T-helper 17 cell (primary cell): Measurements from ENCODE around the gene OBSCN. TPM values are rescaled to one million over a fixed set of nuclear protein-coding genes. Genes with fewer than 3 reads are reported as not detected.

Experiments used
- ATAC-seq: fragments of 150-1000 bp; cut with Tn5 transposase; 2 replicates; pipeline ENCODE4 v1.10.0; 2021; ENCODE audit warnings: mild to moderate bottlenecking, moderate library complexity
- DNase-seq, 3 donors: peaks; one replicate each; pipeline versions ENCODE4 v3.0.0 to v3.0.0-alpha.2; 2020 to 2021
- H3K9me3 ChIP-seq: one replicate; pipeline ENCODE4 v1.7.0; 2013; ENCODE audit warnings: low read length, mild to moderate bottlenecking; ENCODE audit not compliant: control insufficient read depth, poor library complexity, severe bottlenecking
- H3K27ac Mint-ChIP-seq: one replicate; pipeline ENCODE4 v1.8.0; 2022; ENCODE audit warnings: mild to moderate bottlenecking, moderate library complexity, mixed read lengths
- H3K27me3 Mint-ChIP-seq: one replicate; pipeline ENCODE4 v1.8.0; 2022; ENCODE audit warnings: mixed read lengths
- H3K36me3 Mint-ChIP-seq: one replicate; pipeline ENCODE4 v1.8.0; 2022; ENCODE audit warnings: low read depth, mixed read lengths
- H3K4me1 Mint-ChIP-seq: one replicate; pipeline ENCODE4 v1.8.0; 2022; ENCODE audit warnings: mild to moderate bottlenecking, mixed read lengths
- H3K4me3 Mint-ChIP-seq: one replicate; pipeline ENCODE4 v1.8.0; 2022; ENCODE audit warnings: mild to moderate bottlenecking, moderate library complexity, mixed read lengths
- total RNA-seq, 4 donors: library from RNA in 2 of 4; stranded (reverse) in 2 of 4; gene quantifications; one replicate each; pipeline ENCODE4 v1.2.3 and lab custom pipeline; 2022 to 2026

OBSCN gene
- total RNA-seq, 2 donors from 2014 or later, result 23.1 to 34.2 TPM

- no peaks in the 10 kb centered on the region for H3K9me3 ChIP-seq
- H3K27ac Mint-ChIP-seq, result no peak overlapping the region
- H3K27me3 Mint-ChIP-seq, result no peaks in the 10 kb centered on the region
- ATAC-seq (no peak), DNase-seq (no peak)
- no peaks in the 10 kb centered on the region for H3K36me3 Mint-ChIP-seq
- no peaks in the 10 kb centered on the region for H3K4me1 Mint-ChIP-seq
- H3K4me3 Mint-ChIP-seq, result no peak overlapping the region
Observed at GRCh38 chr1:228320394-228320793, 112.5 kb downstream of the OBSCN start.

GRCh38 chr1:228321435-228321834, 113.6 kb downstream of the OBSCN start:
- no peak for ATAC-seq
- no peaks in the 10 kb centered on the region for H3K4me1 Mint-ChIP-seq
- DNase-seq, result no peak
- no peaks in the 10 kb centered on the region for H3K27me3 Mint-ChIP-seq
- H3K4me3 Mint-ChIP-seq, result no peak overlapping the region
- H3K9me3 ChIP-seq, result no peaks in the 10 kb centered on the region
- H3K36me3 Mint-ChIP-seq, result no peaks in the 10 kb centered on the region
- no peak overlapping the region for H3K27ac Mint-ChIP-seq

- Mint-ChIP-seq H3K4me3 (no peak overlapping the region), H3K36me3 (no peaks in the 10 kb centered on the region), H3K27ac (no peak overlapping the region), H3K4me1 (no peaks in the 10 kb centered on the region), H3K27me3 (no peaks in the 10 kb centered on the region)
- DNase-seq (no peak), ATAC-seq (no peak)
- H3K9me3 ChIP-seq, result no peaks in the 10 kb centered on the region
Observed at GRCh38 chr1:228321895-228322294, 114.1 kb downstream of the OBSCN start.

- Mint-ChIP-seq H3K4me1 (no peaks in the 10 kb centered on the region), H3K27ac (no peak overlapping the region), H3K36me3 (no peaks in the 10 kb centered on the region), H3K4me3 (no peak overlapping the region), H3K27me3 (no peaks in the 10 kb centered on the region)
- DNase-seq, result no peak
- H3K9me3 ChIP-seq, result no peaks in the 10 kb centered on the region
- ATAC-seq, result no peak
Observed at GRCh38 chr1:228323401-228323800, 115.6 kb downstream of the OBSCN start.

GRCh38 chr1:228325267-228325666, 117.4 kb downstream of the OBSCN start:
- Mint-ChIP-seq H3K4me1 (no peaks in the 10 kb centered on the region), H3K27me3 (no peaks in the 10 kb centered on the region), H3K36me3 (no peaks in the 10 kb centered on the region), H3K4me3 (no peak overlapping the region), H3K27ac (no peak overlapping the region)
- DNase-seq (no peak), ATAC-seq (no peak)
- H3K9me3 ChIP-seq, result no peaks in the 10 kb centered on the region

GRCh38 chr1:228329887-228330286, 122.0 kb downstream of the OBSCN start:
- no peaks in the 10 kb centered on the region for H3K27me3 Mint-ChIP-seq
- no peaks in the 10 kb centered on the region for H3K36me3 Mint-ChIP-seq
- H3K9me3 ChIP-seq, result no peaks in the 10 kb centered on the region
- H3K4me3 Mint-ChIP-seq, result no peak overlapping the region
- ATAC-seq, result no peak
- no peaks in the 10 kb centered on the region for H3K4me1 Mint-ChIP-seq
- no peak for DNase-seq
- H3K27ac Mint-ChIP-seq, result no peak overlapping the region

GRCh38 chr1:228332797-228333738, 125.2 kb downstream of the OBSCN start:
- ATAC-seq (no peak), DNase-seq (peak in 2 of 3 donors; percentile 5 to 6)
- Mint-ChIP-seq H3K36me3 (no peaks in the 10 kb centered on the region), H3K27me3 (no peaks in the 10 kb centered on the region), H3K4me3 (no peak overlapping the region), H3K4me1 (no peaks in the 10 kb centered on the region), H3K27ac (no peak overlapping the region)
- no peaks in the 10 kb centered on the region for H3K9me3 ChIP-seq

- H3K27me3 Mint-ChIP-seq, result no peaks in the 10 kb centered on the region
- no peaks in the 10 kb centered on the region for H3K36me3 Mint-ChIP-seq
- no peaks in the 10 kb centered on the region for H3K4me1 Mint-ChIP-seq
- ATAC-seq (no peak), DNase-seq (peak in 1 of 3 donors; percentile 7)
- H3K4me3 Mint-ChIP-seq, result no peak overlapping the region
- no peaks in the 10 kb centered on the region for H3K9me3 ChIP-seq
- H3K27ac Mint-ChIP-seq, result no peak overlapping the region
Observed at GRCh38 chr1:228333739-228334115, 125.9 kb downstream of the OBSCN start.

GRCh38 chr1:228334226-228334935, 126.5 kb downstream of the OBSCN start:
- no peaks in the 10 kb centered on the region for H3K9me3 ChIP-seq
- Mint-ChIP-seq H3K4me3 (no peak overlapping the region), H3K4me1 (no peaks in the 10 kb centered on the region), H3K27me3 (no peaks in the 10 kb centered on the region), H3K36me3 (no peaks in the 10 kb centered on the region), H3K27ac (no peak overlapping the region)
- DNase-seq (peak in 2 of 3 donors; percentile 6 to 10), ATAC-seq (no peak)

GRCh38 chr1:228334954-228335353, 127.1 kb downstream of the OBSCN start:
- no peak for ATAC-seq
- DNase-seq, result peak in 2 of 3 donors; percentile 4 to 6
- H3K36me3 Mint-ChIP-seq, result no peaks in the 10 kb centered on the region
- no peaks in the 10 kb centered on the region for H3K4me1 Mint-ChIP-seq
- H3K9me3 ChIP-seq, result no peaks in the 10 kb centered on the region
- no peak overlapping the region for H3K4me3 Mint-ChIP-seq
- H3K27me3 Mint-ChIP-seq, result no peaks in the 10 kb centered on the region
- H3K27ac Mint-ChIP-seq, result no peak overlapping the region

- no peaks in the 10 kb centered on the region for H3K9me3 ChIP-seq
- Mint-ChIP-seq H3K36me3 (no peaks in the 10 kb centered on the region), H3K4me1 (no peaks in the 10 kb centered on the region), H3K4me3 (no peak overlapping the region), H3K27me3 (no peaks in the 10 kb centered on the region), H3K27ac (no peak overlapping the region)
- peak in 1 of 3 donors; percentile 4 for DNase-seq
- no peak for ATAC-seq
Observed at GRCh38 chr1:228335406-228336307, 127.8 kb downstream of the OBSCN start.

GRCh38 chr1:228336308-228337030, 128.6 kb downstream of the OBSCN start:
- H3K27me3 Mint-ChIP-seq, result no peaks in the 10 kb centered on the region
- H3K4me3 Mint-ChIP-seq, result no peak overlapping the region
- no peaks in the 10 kb centered on the region for H3K36me3 Mint-ChIP-seq
- no peaks in the 10 kb centered on the region for H3K9me3 ChIP-seq
- DNase-seq (peak in 2 of 3 donors; percentile 6 to 7), ATAC-seq (no peak)
- H3K4me1 Mint-ChIP-seq, result no peaks in the 10 kb centered on the region
- H3K27ac Mint-ChIP-seq, result no peak overlapping the region
